SHP77 treated with DMSO at 0.1 percent for 48 hours (cell line): Measurements from ENCODE around the gene AGBL4.

ENCODE experiments used
- DNase-seq: peaks from one replicate; lab custom pipeline; 2025; lab: John Stamatoyannopoulos, UW

AGBL4 gene

GRCh38 chr1:48644905-48645605 lies 1378.7 kb downstream of the AGBL4 start:
- DNase-seq = no peak

- DNase-seq = no peak
Observed at GRCh38 chr1:48644190-48644900, 1379.4 kb downstream of the AGBL4 start.

GRCh38 chr1:48643193-48643592 lies 1380.6 kb downstream of the AGBL4 start:
- DNase-seq = no peak

- no peak for DNase-seq
Observed at GRCh38 chr1:48640836-48641492, 1382.8 kb downstream of the AGBL4 start.

- no peak for DNase-seq
Observed at GRCh38 chr1:48629867-48630266, 1393.9 kb downstream of the AGBL4 start.

GRCh38 chr1:48627486-48627885 lies 1396.3 kb downstream of the AGBL4 start:
- no peak for DNase-seq

- no peak for DNase-seq
Observed at GRCh38 chr1:48619539-48619938, 1404.2 kb downstream of the AGBL4 start.

GRCh38 chr1:48617252-48617651 lies 1406.5 kb downstream of the AGBL4 start:
- DNase-seq = no peak

- no peak for DNase-seq
Observed at GRCh38 chr1:48616710-48617109, 1407.0 kb downstream of the AGBL4 start.

GRCh38 chr1:48611841-48612240 lies 1411.9 kb downstream of the AGBL4 start:
- DNase-seq = no peak

GRCh38 chr1:48610628-48611542 lies 1412.9 kb downstream of the AGBL4 start:
- peak; percentile 35 for DNase-seq

- DNase-seq = no peak
Observed at GRCh38 chr1:48608882-48609281, 1414.9 kb downstream of the AGBL4 start.

GRCh38 chr1:48603222-48603621 lies 1420.5 kb downstream of the AGBL4 start:
- no peak for DNase-seq

- no peak for DNase-seq
Observed at GRCh38 chr1:48602349-48602748, 1421.4 kb downstream of the AGBL4 start.

- DNase-seq = no peak
Observed at GRCh38 chr1:48600182-48600581, 1423.6 kb downstream of the AGBL4 start.

GRCh38 chr1:48597663-48598062 lies 1426.1 kb downstream of the AGBL4 start:
- no peak for DNase-seq

- DNase-seq = no peak
Observed at GRCh38 chr1:48596046-48596445, 1427.7 kb downstream of the AGBL4 start.

GRCh38 chr1:48595613-48596012 lies 1428.1 kb downstream of the AGBL4 start:
- DNase-seq = no peak

GRCh38 chr1:48592330-48592729 lies 1431.4 kb downstream of the AGBL4 start:
- DNase-seq = no peak

GRCh38 chr1:48591181-48591580 lies 1432.6 kb downstream of the AGBL4 start:
- no peak for DNase-seq

GRCh38 chr1:48588061-48588460 lies 1435.7 kb downstream of the AGBL4 start:
- no peak for DNase-seq

GRCh38 chr1:48582408-48582807 lies 1441.3 kb downstream of the AGBL4 start:
- DNase-seq = no peak
